ENCODE data around the gene CCDC6. TPM values are rescaled to one million over a fixed set of nuclear protein-coding genes. Genes with fewer than 3 reads are reported as not detected.

The CCDC6 gene
- total RNA-seq, 1 donor from 2014 or later: 55.4 TPM

DNA sequence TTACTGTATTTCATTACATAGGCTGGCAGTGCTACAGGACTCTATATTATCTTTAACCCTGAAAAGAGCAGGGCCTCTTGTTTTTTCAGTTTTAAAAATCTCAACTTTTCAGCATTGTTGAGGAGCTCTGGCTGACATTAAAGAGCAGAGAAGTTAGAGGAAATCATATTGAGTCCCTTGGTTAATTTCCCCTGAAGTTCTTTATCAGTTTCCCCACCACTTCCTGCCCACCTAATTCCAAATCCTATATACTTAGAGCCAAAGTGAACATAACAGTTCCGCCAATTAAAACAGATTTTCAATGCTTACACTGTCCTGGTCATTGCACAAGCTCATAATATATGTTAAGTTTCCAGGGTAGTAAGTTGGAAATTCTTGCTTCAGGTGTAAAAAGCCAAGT lies 87.1 kb downstream of the CCDC6 start:
- H3K9me3 Mint-ChIP-seq: no peaks in the 10 kb centered on the region
- no peak overlapping the region for H3K27ac Mint-ChIP-seq
- no peaks in the 10 kb centered on the region for H3K27me3 Mint-ChIP-seq
- peaks cover 34% of the 10 kb centered on the region for H3K36me3 Mint-ChIP-seq
- TF ChIP-seq, protein P1, sequence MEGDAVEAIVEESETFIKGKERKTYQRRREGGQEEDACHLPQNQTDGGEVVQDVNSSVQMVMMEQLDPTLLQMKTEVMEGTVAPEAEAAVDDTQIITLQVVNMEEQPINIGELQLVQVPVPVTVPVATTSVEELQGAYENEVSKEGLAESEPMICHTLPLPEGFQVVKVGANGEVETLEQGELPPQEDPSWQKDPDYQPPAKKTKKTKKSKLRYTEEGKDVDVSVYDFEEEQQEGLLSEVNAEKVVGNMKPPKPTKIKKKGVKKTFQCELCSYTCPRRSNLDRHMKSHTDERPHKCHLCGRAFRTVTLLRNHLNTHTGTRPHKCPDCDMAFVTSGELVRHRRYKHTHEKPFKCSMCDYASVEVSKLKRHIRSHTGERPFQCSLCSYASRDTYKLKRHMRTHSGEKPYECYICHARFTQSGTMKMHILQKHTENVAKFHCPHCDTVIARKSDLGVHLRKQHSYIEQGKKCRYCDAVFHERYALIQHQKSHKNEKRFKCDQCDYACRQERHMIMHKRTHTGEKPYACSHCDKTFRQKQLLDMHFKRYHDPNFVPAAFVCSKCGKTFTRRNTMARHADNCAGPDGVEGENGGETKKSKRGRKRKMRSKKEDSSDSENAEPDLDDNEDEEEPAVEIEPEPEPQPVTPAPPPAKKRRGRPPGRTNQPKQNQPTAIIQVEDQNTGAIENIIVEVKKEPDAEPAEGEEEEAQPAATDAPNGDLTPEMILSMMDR (conservative IDR thresholded peaks at IDR 0.05): no peak
- no peak for DNase-seq (ENCODE audit: extremely low spot score, unreplicated experiment)
- no peak overlapping the region for H3K4me3 Mint-ChIP-seq
- H3K4me1 Mint-ChIP-seq (ENCODE audit: unreplicated experiment): peaks cover 6% of the 10 kb centered on the region

DNA sequence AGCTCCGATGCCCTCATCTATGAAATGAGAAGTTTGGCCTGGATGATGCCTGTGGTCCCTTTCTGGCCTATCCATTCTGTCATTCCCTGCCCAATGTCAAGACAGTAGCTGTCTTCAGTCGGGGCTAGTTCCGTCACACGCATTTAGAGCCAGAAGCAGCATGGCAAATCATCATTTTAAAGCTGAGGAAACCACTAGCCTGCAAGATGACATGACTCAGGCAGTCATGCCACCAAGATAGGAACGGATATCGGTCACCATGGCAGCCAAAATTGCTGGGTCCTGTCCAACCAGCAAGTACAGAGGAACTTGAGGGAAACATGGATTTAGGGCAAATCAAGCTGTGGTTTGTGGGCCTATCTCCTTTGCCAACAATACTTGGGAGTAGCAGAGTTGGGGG lies 88.6 kb downstream of the CCDC6 start:
- H3K4me1 Mint-ChIP-seq (ENCODE audit: unreplicated experiment): peaks cover 17% of the 10 kb centered on the region
- no peak overlapping the region for H3K4me3 Mint-ChIP-seq
- H3K9me3 Mint-ChIP-seq: no peaks in the 10 kb centered on the region
- DNase-seq (ENCODE audit: extremely low spot score, unreplicated experiment): no peak
- H3K27ac Mint-ChIP-seq: no peak overlapping the region
- H3K36me3 Mint-ChIP-seq: peaks cover 36% of the 10 kb centered on the region
- H3K27me3 Mint-ChIP-seq: no peaks in the 10 kb centered on the region
- TF ChIP-seq, protein P1 (conservative IDR thresholded peaks at IDR 0.05): no peak

DNA sequence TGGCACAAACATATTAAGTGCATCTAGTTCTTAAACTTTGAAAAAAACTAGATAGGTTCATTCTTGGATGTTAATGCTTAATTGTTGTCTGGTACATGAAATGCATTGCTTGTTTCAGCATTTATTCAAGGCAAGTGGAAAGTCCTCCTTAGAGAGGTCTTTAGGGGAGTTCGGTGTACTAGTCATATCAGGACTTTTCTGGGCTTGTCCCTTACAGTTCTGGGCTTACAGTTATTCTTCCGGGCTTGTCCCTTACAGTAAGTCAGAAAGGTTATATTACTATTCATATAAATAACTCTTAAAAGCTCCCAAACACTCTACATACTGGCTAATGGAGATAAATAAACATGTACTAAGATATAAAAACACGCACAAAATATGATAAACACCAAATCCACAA lies 91.5 kb downstream of the CCDC6 start:
- H3K36me3 Mint-ChIP-seq: peaks cover 42% of the 10 kb centered on the region
- H3K4me3 Mint-ChIP-seq: no peak overlapping the region
- no peaks in the 10 kb centered on the region for H3K9me3 Mint-ChIP-seq
- no peak for DNase-seq (ENCODE audit: extremely low spot score, unreplicated experiment)
- H3K27me3 Mint-ChIP-seq: no peaks in the 10 kb centered on the region
- TF ChIP-seq, protein P1 (conservative IDR thresholded peaks at IDR 0.05): no peak
- peaks cover 13% of the 10 kb centered on the region for H3K4me1 Mint-ChIP-seq (ENCODE audit: unreplicated experiment)
- H3K27ac Mint-ChIP-seq: no peak overlapping the region

DNA sequence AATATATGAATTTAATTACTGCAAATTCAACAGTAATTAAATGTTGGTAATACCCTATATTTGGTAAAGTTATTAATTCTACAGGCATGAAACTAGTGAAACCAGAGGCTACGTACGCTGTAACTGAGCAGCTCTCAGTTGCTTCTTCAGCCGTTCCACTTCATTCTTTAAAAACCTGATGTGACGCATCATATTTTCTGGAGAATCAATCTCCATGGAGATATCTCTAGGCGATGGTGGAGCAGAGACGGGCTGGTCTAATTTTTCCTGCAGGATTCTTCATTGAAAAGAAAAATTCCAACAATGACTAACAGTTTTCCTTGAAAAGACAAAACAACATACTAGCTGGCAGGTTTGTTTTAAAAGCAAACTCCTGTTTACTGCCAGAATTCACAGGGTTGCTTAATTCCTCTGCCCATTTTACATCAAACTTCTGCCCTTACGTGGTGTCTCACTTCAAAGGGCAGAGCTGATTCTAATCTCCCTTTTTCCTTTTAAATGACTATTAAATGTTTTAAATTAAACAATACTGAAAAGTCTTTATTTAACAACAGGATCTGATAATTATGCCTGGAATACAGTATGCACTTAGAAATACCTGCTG lies 93.7 kb downstream of the CCDC6 start:
- no peaks in the 10 kb centered on the region for H3K27me3 Mint-ChIP-seq
- H3K36me3 Mint-ChIP-seq: peaks cover 45% of the 10 kb centered on the region
- no peak overlapping the region for H3K27ac Mint-ChIP-seq
- H3K9me3 Mint-ChIP-seq: no peaks in the 10 kb centered on the region
- H3K4me3 Mint-ChIP-seq: no peak overlapping the region
- no peak for DNase-seq (ENCODE audit: extremely low spot score, unreplicated experiment)
- TF ChIP-seq, protein P1 (conservative IDR thresholded peaks at IDR 0.05): no peak
- peaks cover 19% of the 10 kb centered on the region for H3K4me1 Mint-ChIP-seq (ENCODE audit: unreplicated experiment)

DNA sequence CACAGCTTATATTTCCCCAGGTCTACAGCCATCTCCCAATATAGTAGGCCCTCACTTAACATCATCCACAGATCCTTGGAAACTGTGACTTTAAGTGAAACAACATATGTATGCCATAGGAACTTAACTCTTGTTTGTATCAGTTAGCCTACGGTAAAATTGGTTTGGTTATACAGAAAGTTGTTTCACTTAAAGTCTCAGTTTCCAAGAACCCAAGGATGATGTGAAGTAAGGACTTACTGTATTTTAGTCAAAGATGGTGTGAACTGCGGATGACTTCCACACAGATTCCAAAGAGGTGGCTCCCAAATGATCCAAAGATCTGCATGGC lies 96.7 kb downstream of the CCDC6 start:
- DNase-seq (ENCODE audit: extremely low spot score, unreplicated experiment): no peak
- peaks cover 48% of the 10 kb centered on the region for H3K36me3 Mint-ChIP-seq

More for the DNA sequence above, 96.7 kb downstream of the CCDC6 start:
- H3K27ac Mint-ChIP-seq: no peak overlapping the region
- TF ChIP-seq, protein P1 (conservative IDR thresholded peaks at IDR 0.05): peak; percentile 15
- H3K27me3 Mint-ChIP-seq: no peaks in the 10 kb centered on the region
- no peak overlapping the region for H3K4me3 Mint-ChIP-seq
- H3K9me3 Mint-ChIP-seq: no peaks in the 10 kb centered on the region
- peaks cover 19% of the 10 kb centered on the region for H3K4me1 Mint-ChIP-seq (ENCODE audit: unreplicated experiment)

All from type B pancreatic cell (in vitro differentiated cells).